Activated T-helper 9 cell treated with anti-CD3 and anti-CD28 coated beads, Interleukin-2, amount 50 U/mL, for 16 hours (primary cell): ENCODE data around the gene CARD10.

Experiments
- DNase-seq: peaks from one replicate; pipeline ENCODE4 v3.0.0-alpha.2; 2020; ENCODE audit warnings: low read depth

The CARD10 gene

GRCh38 chr22:37503850-37504249 lies 15.4 kb downstream of the CARD10 start:
- DNase-seq: no peak

- no peak for DNase-seq
These were observed 16.0 kb downstream of the CARD10 start for GRCh38 chr22:37503183-37503683.

- no peak for DNase-seq
These were observed 16.7 kb downstream of the CARD10 start for GRCh38 chr22:37502342-37503182.

GRCh38 chr22:37501610-37502341 lies 17.4 kb downstream of the CARD10 start:
- DNase-seq: no peak

- no peak for DNase-seq
These were observed 18.2 kb downstream of the CARD10 start for GRCh38 chr22:37500745-37501609.

GRCh38 chr22:37499789-37500540 lies 19.2 kb downstream of the CARD10 start:
- DNase-seq: no peak

- DNase-seq: no peak
These were observed 20.0 kb downstream of the CARD10 start for GRCh38 chr22:37499027-37499707.

- DNase-seq: peak; percentile 61
These were observed 20.8 kb downstream of the CARD10 start for GRCh38 chr22:37498289-37498909.

- no peak for DNase-seq
These were observed 22.1 kb downstream of the CARD10 start for GRCh38 chr22:37497062-37497599.

- DNase-seq: no peak
These were observed 22.6 kb downstream of the CARD10 start for GRCh38 chr22:37496651-37497050.

GRCh38 chr22:37493979-37494378 lies 25.2 kb downstream of the CARD10 start:
- DNase-seq: no peak

GRCh38 chr22:37492428-37493344 lies 26.5 kb downstream of the CARD10 start:
- peak; percentile 23 for DNase-seq

- no peak for DNase-seq
These were observed 27.4 kb downstream of the CARD10 start for GRCh38 chr22:37491559-37492427.

GRCh38 chr22:37491106-37491505 lies 28.1 kb downstream of the CARD10 start:
- no peak for DNase-seq

GRCh38 chr22:37489983-37490382 lies 29.2 kb downstream of the CARD10 start:
- DNase-seq: no peak

- no peak for DNase-seq
These were observed 30.7 kb downstream of the CARD10 start for GRCh38 chr22:37488337-37489135.

- no peak for DNase-seq
These were observed 31.6 kb downstream of the CARD10 start for GRCh38 chr22:37487571-37487970.
